ENCODE measurements around the gene HTR4. TPM values are rescaled to one million over a fixed set of nuclear protein-coding genes. Genes with fewer than 3 reads are reported as not detected.

Gene HTR4
- total RNA-seq, 2 experiments from 2014 or later, result not detected

- no peak for DNase-seq
- CTCF ChIA-PET, result interaction anchor here (1.6 to 6.2 kb wide), 2 partner anchors 292 kb away, joined by 4 to 35 read pairs; no protein-coding TSS in a partner anchor
- POLR2A ChIA-PET, result no interaction called here
- H3K9me3 Mint-ChIP-seq, result no peaks in the 10 kb centered on the region
- H3K27me3 Mint-ChIP-seq, result no peaks in the 10 kb centered on the region
- H3K36me3 Mint-ChIP-seq (ENCODE audit: low read depth), result peaks cover 35% of the 10 kb centered on the region
- H3K27ac Mint-ChIP-seq, result no peak overlapping the region
- H3K4me1 Mint-ChIP-seq, result no peaks in the 10 kb centered on the region
- no peak overlapping the region for H3K4me3 Mint-ChIP-seq
These were observed 215.4 kb downstream of the HTR4 start for GRCh38 chr5:148438933-148439332.

- ChIA-PET CTCF (interaction anchor here (0.5 to 1.6 kb wide), 2 partner anchors 36 to 293 kb away, joined by 3 to 4 read pairs; no protein-coding TSS in a partner anchor), POLR2A (no interaction called here)
- no peaks in the 10 kb centered on the region for H3K9me3 Mint-ChIP-seq
- no peak for DNase-seq
- H3K27ac Mint-ChIP-seq, result no peak overlapping the region
- H3K27me3 Mint-ChIP-seq, result no peaks in the 10 kb centered on the region
- peaks cover 40% of the 10 kb centered on the region for H3K36me3 Mint-ChIP-seq (ENCODE audit: low read depth)
- no peaks in the 10 kb centered on the region for H3K4me1 Mint-ChIP-seq
- no peak overlapping the region for H3K4me3 Mint-ChIP-seq
These were observed 217.1 kb downstream of the HTR4 start for GRCh38 chr5:148437249-148437648.

- no peak for DNase-seq
- Mint-ChIP-seq H3K4me1 (no peaks in the 10 kb centered on the region), H3K4me3 (no peak overlapping the region), H3K27me3 (no peaks in the 10 kb centered on the region), H3K36me3 (ENCODE audit: low read depth) (peaks cover 48% of the 10 kb centered on the region), H3K9me3 (no peaks in the 10 kb centered on the region), H3K27ac (no peak overlapping the region)
- ChIA-PET CTCF (no interaction called here), POLR2A (no interaction called here)
These were observed 218.3 kb downstream of the HTR4 start for GRCh38 chr5:148436029-148436428.

- Mint-ChIP-seq H3K36me3 (ENCODE audit: low read depth) (peaks cover 47% of the 10 kb centered on the region), H3K27me3 (no peaks in the 10 kb centered on the region)
These were observed 220.5 kb downstream of the HTR4 start for GRCh38 chr5:148433826-148434225.

More at GRCh38 chr5:148433826-148434225, 220.5 kb downstream of the HTR4 start:
- H3K4me3 Mint-ChIP-seq, result no peak overlapping the region
- H3K4me1 Mint-ChIP-seq, result no peaks in the 10 kb centered on the region
- ChIA-PET POLR2A (no interaction called here), CTCF (no interaction called here)
- DNase-seq, result no peak
- H3K27ac Mint-ChIP-seq, result no peak overlapping the region
- no peaks in the 10 kb centered on the region for H3K9me3 Mint-ChIP-seq

Other genes with a start within 250 kb of the HTR4 start
- 1 to 10 TPM; 1.3 to 1.5 TPM for gene ADRB2, start 172.1 kb upstream of the HTR4 start, total RNA-seq

Data from activated CD4-positive, alpha-beta T cell treated with anti-CD3 and anti-CD28 coated beads, Interleukin-2, amount 10 ng/mL, durations not matched to agents 7 days and 5 days (primary cell).